ENCODE results near the gene TOPBP1. TPM values are rescaled to one million over a fixed set of nuclear protein-coding genes. Genes with fewer than 3 reads are reported as not detected.

The TOPBP1 gene
- total RNA-seq, 1 experiment from 2014 or later, result 51.5 TPM

DNA sequence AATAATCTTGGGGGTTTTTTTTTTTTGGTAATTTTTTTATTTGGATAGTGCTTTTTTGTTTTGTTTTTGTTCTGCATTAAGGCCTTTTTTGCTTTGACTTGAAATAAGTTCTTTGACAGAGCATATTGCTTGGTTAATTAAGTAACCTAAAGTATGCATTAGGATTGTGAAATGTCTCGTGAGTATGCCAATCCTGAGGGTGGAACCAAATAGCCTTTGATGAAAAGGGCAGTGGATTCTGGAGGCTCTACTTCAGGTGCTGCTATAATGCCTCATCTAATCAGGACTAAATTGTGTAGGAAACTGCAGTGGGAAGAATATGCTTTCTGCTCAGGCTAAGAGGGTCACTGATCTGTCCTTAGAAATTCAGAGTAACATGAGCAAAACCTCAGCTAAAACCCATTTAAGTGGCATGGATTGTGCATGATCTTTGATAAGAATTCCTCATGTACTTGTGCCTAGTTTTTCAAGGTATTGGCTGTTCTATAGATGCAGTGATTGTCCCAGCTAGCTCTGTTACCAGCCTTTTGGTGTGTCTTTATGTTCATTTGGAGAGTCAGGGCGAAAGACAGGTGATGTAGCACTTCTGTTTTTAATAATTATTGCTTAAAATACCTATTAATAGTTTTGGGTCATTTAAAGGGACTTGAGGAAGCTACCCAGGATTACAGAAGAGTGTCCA is 72.8 kb downstream of the TOPBP1 start:
- no CpG with 5 or more reads among the region's 2 CpGs for WGBS (ENCODE audit: extremely low coverage, insufficient read length, low lambda C conversion rate)
- Histone ChIP-seq H3K14ac (ENCODE audit: insufficient read depth, low read length) (no peak overlapping the region), H3K27ac (ENCODE audit: insufficient read length, low read depth, low read length) (no peak overlapping the region), H3K9ac (ENCODE audit: extremely low read depth, insufficient read length, low read length) (no peak overlapping the region), H2BK12ac (ENCODE audit: insufficient read length, low read depth, low read length) (no peak overlapping the region), H3K18ac (ENCODE audit: insufficient read length, low read depth, low read length) (no peak overlapping the region), H3K4ac (ENCODE audit: low read depth, low read length) (no peak overlapping the region), H4K91ac (ENCODE audit: insufficient read length, low read depth, low read length) (no peak overlapping the region), H3T11ph (ENCODE audit: low read length) (no peak overlapping the region), H2BK5ac (ENCODE audit: insufficient read length, low read length) (no peak overlapping the region), H2BK15ac (ENCODE audit: low read depth, low read length) (no peak overlapping the region), H3K79me1 (ENCODE audit: insufficient read depth, low read depth, low read length, poor library complexity, severe bottlenecking) (no peaks in the 10 kb centered on the region), H2AK5ac (ENCODE audit: insufficient read length, low read length) (no peak overlapping the region), H3K79me2 (ENCODE audit: insufficient read depth, low read length) (no peaks in the 10 kb centered on the region), H2BK120ac (ENCODE audit: low read depth, low read length, poor library complexity, severe bottlenecking) (no peak overlapping the region), H3K4me1 (ENCODE audit: insufficient read depth, low read length) (no peaks in the 10 kb centered on the region), H3K4me2 (ENCODE audit: insufficient read depth, insufficient read length, low read length) (no peak overlapping the region), H4K8ac (replicated peaks; ENCODE audit: insufficient read length, low read depth, low read length) (no peak overlapping the region), H3K56ac (ENCODE audit: insufficient read length, low read depth, low read length) (no peak overlapping the region), H3K27me3 (ENCODE audit: insufficient read depth, low read length) (no peaks in the 10 kb centered on the region), H2AFZ (ENCODE audit: low read length) (no peak overlapping the region), H3K23ac (ENCODE audit: insufficient read length, low read depth, low read length) (no peak overlapping the region), H4K5ac (ENCODE audit: insufficient read length, low read depth, low read length) (no peak overlapping the region), H4K20me1 (ENCODE audit: control insufficient read depth, insufficient read depth, insufficient read length) (no peaks in the 10 kb centered on the region), H2BK20ac (ENCODE audit: low read depth, low read length, poor library complexity, severe bottlenecking) (no peak overlapping the region), H3K23me2 (ENCODE audit: insufficient read length, low read depth, low read length, poor library complexity, severe bottlenecking) (no peaks in the 10 kb centered on the region), H3K9me3 (ENCODE audit: control insufficient read depth, low read depth, low read length) (no peaks in the 10 kb centered on the region)
- no peaks in the 10 kb centered on the region for H3K27me3 Mint-ChIP-seq (ENCODE audit: low read depth)
- peak overlapping the region in 1 of 3 experiments; percentile 87; a peak in 1 of 7 replicates for H3K27ac Mint-ChIP-seq
- no peak for DNase-seq
- H3K36me3 Mint-ChIP-seq (ENCODE audit: insufficient read depth in 1 of 3, low read depth in 3 of 3), result peaks cover 30 to 60% (median 55%) of the 10 kb centered on the region in 3 experiments; a peak in 6 of 7 replicates
- no peaks in the 10 kb centered on the region for H3K9me3 Mint-ChIP-seq
- TF ChIP-seq, protein P1, sequence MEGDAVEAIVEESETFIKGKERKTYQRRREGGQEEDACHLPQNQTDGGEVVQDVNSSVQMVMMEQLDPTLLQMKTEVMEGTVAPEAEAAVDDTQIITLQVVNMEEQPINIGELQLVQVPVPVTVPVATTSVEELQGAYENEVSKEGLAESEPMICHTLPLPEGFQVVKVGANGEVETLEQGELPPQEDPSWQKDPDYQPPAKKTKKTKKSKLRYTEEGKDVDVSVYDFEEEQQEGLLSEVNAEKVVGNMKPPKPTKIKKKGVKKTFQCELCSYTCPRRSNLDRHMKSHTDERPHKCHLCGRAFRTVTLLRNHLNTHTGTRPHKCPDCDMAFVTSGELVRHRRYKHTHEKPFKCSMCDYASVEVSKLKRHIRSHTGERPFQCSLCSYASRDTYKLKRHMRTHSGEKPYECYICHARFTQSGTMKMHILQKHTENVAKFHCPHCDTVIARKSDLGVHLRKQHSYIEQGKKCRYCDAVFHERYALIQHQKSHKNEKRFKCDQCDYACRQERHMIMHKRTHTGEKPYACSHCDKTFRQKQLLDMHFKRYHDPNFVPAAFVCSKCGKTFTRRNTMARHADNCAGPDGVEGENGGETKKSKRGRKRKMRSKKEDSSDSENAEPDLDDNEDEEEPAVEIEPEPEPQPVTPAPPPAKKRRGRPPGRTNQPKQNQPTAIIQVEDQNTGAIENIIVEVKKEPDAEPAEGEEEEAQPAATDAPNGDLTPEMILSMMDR (conservative IDR thresholded peaks at IDR 0.05), result no peak
- peaks cover 0 to under 1% of the 10 kb centered on the region in 2 experiments; a peak in 2 of 4 replicates for H3K4me1 Mint-ChIP-seq
- no peak overlapping the region for H3K4me3 Mint-ChIP-seq

All from H9 (cell line).